Naive B cell (primary cell): ENCODE results near the gene LDB2. TPM values are rescaled to one million over a fixed set of nuclear protein-coding genes. Genes with fewer than 3 reads are reported as not detected.
"Not testable (repeated sequence)": the region's sequence is repeated elsewhere in the genome, so short reads cannot be mapped to it uniquely, and the experiment has no call there.

ENCODE experiments used
- ATAC-seq, 2 donors: fragments of 150-1000 bp; cut with Tn5 transposase; 2 replicates each; pipeline ENCODE4 v1.10.0; 2021; ENCODE audit warnings: low read depth in 2 of 2, mild to moderate bottlenecking in 2 of 2, moderate library complexity in 2 of 2
- DNase-seq: peaks from one replicate; pipeline ENCODE4 v3.0.0; 2022
- H3K27ac Mint-ChIP-seq, 6 donors: one replicate each; pipeline ENCODE4 v1.8.0; 2020 to 2022; ENCODE audit warnings: mild to moderate bottlenecking in 6 of 6, mixed read lengths in 6 of 6, moderate library complexity in 5 of 6, inconsistent platforms in 2 of 6
- H3K27me3 Mint-ChIP-seq, 3 donors: one replicate each; pipeline ENCODE4 v1.8.0; 2021 to 2022; ENCODE audit warnings: mixed read lengths in 3 of 3, mild to moderate bottlenecking in 1 of 3
- H3K36me3 Mint-ChIP-seq, 2 donors: one replicate each; pipeline ENCODE4 v1.8.0; 2020 to 2022; ENCODE audit warnings: mixed read lengths in 2 of 2, inconsistent platforms in 1 of 2, mild to moderate bottlenecking in 1 of 2
- H3K4me1 Mint-ChIP-seq, 3 donors: one replicate each; pipeline ENCODE4 v1.8.0; 2020 to 2022; ENCODE audit warnings: mixed read lengths in 3 of 3, inconsistent platforms in 1 of 3, mild to moderate bottlenecking in 1 of 3, moderate library complexity in 1 of 3
- H3K4me3 Mint-ChIP-seq, 8 donors: one replicate each; pipeline ENCODE4 v1.8.0; 2020 to 2022; ENCODE audit warnings: mild to moderate bottlenecking in 8 of 8, mixed read lengths in 8 of 8, moderate library complexity in 8 of 8, inconsistent platforms in 2 of 8
- H3K9me3 Mint-ChIP-seq, 7 donors: one replicate each; pipeline ENCODE4 v1.8.0; 2020 to 2022; ENCODE audit warnings: mixed read lengths in 7 of 7, mild to moderate bottlenecking in 5 of 7, inconsistent platforms in 2 of 7, moderate library complexity in 1 of 7
- polyA plus RNA-seq, 6 donors: library from polyadenylated mRNA; unstranded; fragments of 300-500 nt; fragmentation: Illumina TruSeq; gene quantifications; one replicate each; pipeline ENCODE4 v1.2.3, GENCODE V29; 2021; ENCODE audit warnings: low read depth in 6 of 6

The LDB2 gene
- not detected for polyA plus RNA-seq

DNA sequence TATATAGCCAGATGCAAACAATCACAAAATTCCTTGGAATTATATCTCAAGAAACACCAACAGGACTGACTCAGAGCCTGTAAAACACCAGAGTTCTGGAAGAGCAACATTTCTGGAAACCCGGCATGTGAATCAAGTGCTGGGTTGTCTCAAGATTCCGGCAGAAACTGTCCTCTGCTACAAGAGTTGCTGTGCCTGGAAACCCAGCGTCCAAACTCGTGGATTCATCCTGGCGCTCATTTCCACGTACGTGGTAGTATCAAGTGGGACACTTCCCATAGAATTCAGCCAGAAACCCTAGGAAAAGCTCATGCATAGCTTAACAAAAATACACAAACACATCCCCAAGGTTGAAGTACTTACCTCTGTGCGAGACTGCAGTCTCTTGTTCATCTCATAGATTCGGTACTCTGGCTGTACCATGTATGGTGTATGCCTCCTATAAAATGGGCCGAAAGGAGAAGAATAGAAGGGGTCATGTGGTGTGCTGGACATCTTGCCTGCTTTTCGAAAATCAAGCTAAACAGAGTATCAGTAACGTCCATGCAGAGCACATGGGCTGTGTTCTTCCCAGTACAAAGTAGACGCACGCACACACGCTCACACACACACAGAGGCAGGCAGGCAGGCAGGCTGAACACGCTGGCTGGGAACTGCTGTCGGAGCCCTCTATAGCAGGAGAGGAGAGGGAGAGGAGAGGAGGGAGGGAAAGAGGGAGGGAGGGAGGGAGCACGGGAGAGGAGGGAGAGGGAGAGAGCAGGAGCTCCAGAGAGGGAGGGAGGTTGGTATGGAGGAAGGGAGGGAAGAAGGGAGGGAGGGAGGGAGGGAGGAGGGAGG is at the start of gene LDB2:
Gene LDB2, minus strand, starts transcription at position 655 of the 837 bp plus-strand sequence.
- Mint-ChIP-seq H3K27me3 (peaks cover 0 to 18% (median 17%) of the 10 kb centered on the region in 3 donors), H3K27ac (no peak within 1 kb of the TSS), H3K4me3 (peak within 1 kb of the TSS in 6 of 8 donors; percentile 1 to 66 (median 20)), H3K36me3 (no peaks in the 10 kb centered on the region), H3K9me3 (no peaks in the 10 kb centered on the region), H3K4me1 (peaks cover 3 to 9% (median 8%) of the 10 kb centered on the region in 3 donors)
- no peak for ATAC-seq
- DNase-seq = no peak

DNA sequence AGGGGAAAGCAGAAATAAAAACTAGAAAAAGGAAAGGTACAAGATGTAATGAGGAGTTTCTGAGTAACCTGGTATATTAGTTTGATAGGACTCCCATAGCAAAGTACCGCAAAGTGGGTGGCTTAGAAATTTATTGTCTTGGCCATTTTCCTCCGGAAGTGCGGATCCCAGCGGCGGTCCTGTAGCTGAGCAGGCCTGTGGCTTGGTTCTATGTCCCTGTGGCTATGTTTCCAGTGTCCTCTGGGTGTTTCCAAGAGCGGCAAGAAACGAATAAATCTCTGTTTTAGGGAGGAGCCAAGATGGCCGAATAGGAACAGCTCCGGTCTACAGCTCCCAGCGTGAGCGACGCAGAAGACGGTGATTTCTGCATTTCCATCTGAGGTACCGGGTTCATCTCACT is 44.0 kb upstream of the LDB2 start:
- Mint-ChIP-seq H3K4me3 (no peak overlapping the region), H3K27ac (no peak overlapping the region), H3K27me3 (no peaks in the 10 kb centered on the region), H3K9me3 (peaks cover 0 to 7% (median 3%) of the 10 kb centered on the region in 7 donors), H3K4me1 (no peaks in the 10 kb centered on the region), H3K36me3 (peaks cover 0 to 7% of the 10 kb centered on the region in 2 donors)
- ATAC-seq (no peak), DNase-seq (no peak)

DNA sequence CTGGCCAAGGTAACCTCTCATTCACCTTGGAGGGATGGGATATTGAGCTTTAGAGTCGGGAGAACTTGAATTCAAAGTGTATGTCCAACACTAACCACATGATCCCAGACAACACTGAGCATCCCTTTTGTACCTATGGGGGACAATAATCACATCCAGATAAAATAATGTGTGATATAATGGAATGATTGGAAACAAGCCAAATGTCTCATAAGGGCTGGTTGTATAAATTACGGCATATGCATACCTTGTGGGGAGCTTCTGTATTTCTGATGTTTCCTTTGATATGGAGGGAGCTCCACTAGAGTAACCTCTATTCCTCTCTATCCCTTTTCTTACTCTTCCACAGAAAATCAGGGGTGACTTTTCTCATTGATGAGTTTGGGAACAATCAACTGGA is 40.7 kb upstream of the LDB2 start:
- H3K36me3 Mint-ChIP-seq = peaks cover 0 to 7% of the 10 kb centered on the region in 2 donors
- H3K27ac Mint-ChIP-seq = no peak overlapping the region
- H3K27me3 Mint-ChIP-seq = peaks cover 0 to 3% (median 0%) of the 10 kb centered on the region in 3 donors
- H3K4me1 Mint-ChIP-seq = no peaks in the 10 kb centered on the region
- ATAC-seq (no peak), DNase-seq (no peak)
- no peak overlapping the region for H3K4me3 Mint-ChIP-seq
- H3K9me3 Mint-ChIP-seq = peaks cover 0 to 10% (median 5%) of the 10 kb centered on the region in 7 donors

DNA sequence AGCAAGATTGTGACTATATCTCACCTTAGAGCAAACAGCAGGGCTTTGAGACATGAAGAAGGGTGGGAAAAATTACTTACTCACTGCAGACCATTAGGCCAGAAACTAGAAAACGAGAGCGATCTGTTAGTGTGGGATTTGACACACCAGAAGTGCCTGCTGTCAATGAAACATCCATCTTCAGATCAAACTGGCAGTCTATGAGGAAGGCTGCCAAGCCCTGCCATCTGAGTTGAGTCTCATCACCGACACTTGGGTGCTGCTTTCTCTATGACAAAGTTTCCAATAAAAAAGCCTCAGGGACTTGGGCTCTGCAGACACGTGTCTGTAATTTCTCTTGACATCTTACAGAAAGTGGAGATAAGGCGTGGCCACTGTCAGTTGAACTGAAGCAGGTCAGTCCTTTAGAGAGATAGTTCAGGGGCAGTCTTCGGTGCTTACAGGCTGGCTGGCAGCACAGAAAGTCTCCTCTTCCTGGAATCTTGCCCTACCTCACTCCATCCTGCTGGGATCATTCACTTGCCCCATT is 40.1 kb upstream of the LDB2 start:
- H3K27ac Mint-ChIP-seq = no peak overlapping the region
- DNase-seq = no peak
- H3K9me3 Mint-ChIP-seq = peaks cover 0 to 13% (median 6%) of the 10 kb centered on the region in 7 donors
- no peak overlapping the region for H3K4me3 Mint-ChIP-seq
- no peak for ATAC-seq
- peaks cover 0 to 3% (median 0%) of the 10 kb centered on the region in 3 donors for H3K27me3 Mint-ChIP-seq
- H3K36me3 Mint-ChIP-seq = peaks cover 0 to 7% of the 10 kb centered on the region in 2 donors
- no peaks in the 10 kb centered on the region for H3K4me1 Mint-ChIP-seq

DNA sequence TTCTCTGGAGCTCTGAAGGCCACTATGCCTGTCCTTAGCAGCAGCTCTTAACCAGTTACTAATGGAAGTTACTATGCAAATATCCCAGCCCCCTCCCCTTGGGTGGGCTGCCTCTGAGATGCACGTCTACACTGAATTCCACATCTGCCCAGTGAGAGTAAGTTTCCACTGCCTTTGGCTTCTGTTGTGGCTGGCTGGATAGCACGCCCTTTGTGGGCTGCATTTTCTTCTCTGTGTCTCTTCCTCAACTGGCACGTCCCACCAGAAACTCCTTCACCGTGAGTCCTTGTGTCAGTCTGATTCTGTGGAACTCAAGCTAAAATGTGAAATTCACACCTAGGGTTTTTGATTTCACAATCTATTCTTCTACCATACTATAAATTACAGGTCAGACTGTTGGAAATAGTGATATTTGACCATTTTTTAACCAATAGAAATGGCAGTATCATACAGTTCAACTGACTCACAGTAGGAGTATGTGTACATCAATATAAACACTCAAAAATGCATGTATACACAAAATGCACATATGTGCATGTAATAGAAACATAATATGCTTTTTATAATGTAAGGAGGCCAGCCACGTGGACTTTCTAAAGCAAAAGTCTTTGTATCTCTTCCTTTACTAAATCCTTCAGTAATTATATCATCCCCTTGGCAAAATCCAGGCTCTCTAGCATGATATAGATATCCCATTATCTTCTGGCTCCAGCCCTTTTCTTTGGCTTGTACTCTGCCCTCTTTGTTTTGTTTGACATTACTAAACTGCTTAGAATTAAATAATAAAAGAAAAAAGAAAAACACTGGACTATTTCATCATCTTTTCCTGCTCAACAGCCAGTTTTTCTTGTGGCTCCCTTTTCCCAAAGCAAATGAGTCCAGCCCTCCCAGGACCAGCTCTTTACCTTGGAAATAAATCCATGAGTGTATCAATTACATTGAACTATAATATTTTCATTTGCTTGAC is 33.2 kb upstream of the LDB2 start:
- Mint-ChIP-seq H3K9me3 (peaks cover 0 to 14% (median 3%) of the 10 kb centered on the region in 7 donors), H3K4me1 (no peaks in the 10 kb centered on the region), H3K36me3 (peaks cover 0 to 5% of the 10 kb centered on the region in 2 donors), H3K4me3 (no peak overlapping the region), H3K27ac (no peak overlapping the region), H3K27me3 (peaks cover 0 to 8% (median 7%) of the 10 kb centered on the region in 3 donors)
- DNase-seq = no peak
- no peak for ATAC-seq

DNA sequence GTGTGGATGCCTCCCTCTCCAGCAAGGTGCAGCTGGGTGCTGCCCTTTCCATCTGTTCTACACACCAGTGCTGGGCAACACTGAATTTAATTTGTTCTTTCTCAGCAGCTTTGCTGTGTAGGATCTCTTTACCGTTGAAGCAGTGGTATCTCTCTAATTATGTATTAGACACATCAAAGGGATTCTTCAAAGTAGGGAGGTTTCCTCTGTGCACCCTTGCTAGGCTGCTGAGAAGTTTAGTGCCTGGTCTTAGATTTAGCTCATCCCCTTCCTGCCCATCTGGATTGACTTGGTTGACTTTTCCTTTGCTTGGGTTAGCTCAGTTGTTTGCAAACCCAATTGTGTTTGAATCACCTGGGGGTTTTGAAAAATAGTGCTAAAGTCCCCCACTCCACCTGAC is 27.8 kb upstream of the LDB2 start:
- H3K4me3 Mint-ChIP-seq = no peak overlapping the region
- no peak overlapping the region for H3K27ac Mint-ChIP-seq
- H3K9me3 Mint-ChIP-seq = no peaks in the 10 kb centered on the region
- no peaks in the 10 kb centered on the region for H3K36me3 Mint-ChIP-seq
- no peak for ATAC-seq
- H3K27me3 Mint-ChIP-seq = peaks cover 0 to 24% (median 5%) of the 10 kb centered on the region in 3 donors
- no peak for DNase-seq
- no peaks in the 10 kb centered on the region for H3K4me1 Mint-ChIP-seq

DNA sequence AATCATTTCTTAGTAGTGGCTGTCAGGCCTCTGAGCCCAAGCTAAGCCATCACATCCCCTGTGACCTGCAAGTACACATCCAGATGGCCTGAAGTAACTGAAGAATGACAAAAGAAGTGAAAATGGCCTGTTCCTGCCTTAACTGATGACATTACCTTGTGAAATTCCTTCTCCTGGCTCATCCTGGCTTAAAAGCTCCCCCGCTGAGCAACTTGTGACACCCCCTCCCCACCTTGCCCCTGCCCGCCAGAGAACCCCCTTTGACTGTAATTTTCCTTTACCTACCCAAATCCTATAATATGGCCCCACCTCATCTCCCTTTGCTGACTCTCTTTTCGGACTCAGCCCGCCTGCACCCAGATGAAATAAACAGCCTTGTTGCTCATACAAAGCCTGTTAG is 20.3 kb upstream of the LDB2 start:
- not testable (repeated sequence) for H3K27me3 Mint-ChIP-seq, H3K4me3 Mint-ChIP-seq, H3K27ac Mint-ChIP-seq

DNA sequence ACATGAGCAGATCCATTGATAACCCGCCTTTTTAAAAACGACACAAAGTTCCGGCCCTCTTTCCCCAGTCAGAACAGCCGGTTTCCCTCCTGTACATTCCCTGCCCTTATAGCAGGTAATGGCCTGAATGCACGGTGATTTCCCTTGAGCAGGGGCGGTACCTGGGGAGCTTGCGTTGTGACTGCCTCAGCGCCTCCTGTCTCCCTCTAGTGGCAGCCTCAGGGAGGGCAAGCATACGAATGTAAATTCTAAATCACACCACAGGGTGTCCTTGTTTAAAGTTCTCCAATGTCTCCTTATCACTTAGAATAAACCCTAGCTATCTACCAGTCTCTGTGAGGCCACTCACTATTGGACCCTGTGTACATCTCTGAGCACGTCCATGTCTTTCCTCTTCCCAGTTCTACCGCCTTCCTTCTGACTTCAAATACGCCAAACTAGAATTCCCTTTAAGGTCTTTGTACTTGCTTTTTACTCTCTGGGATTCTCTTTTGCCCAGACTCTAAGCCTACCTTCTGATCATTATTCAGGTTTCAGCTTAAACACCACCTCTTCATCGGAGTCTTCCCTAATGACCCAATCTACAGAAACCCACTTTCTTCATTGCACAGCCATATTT is 18.4 kb upstream of the LDB2 start:
- H3K9me3 Mint-ChIP-seq = peaks cover 0 to 6% (median 0%) of the 10 kb centered on the region in 7 donors
- H3K27me3 Mint-ChIP-seq = no peaks in the 10 kb centered on the region
- no peak overlapping the region for H3K4me3 Mint-ChIP-seq
- DNase-seq (peak; percentile 25), ATAC-seq (peak; percentile 27 to 60)
- no peaks in the 10 kb centered on the region for H3K36me3 Mint-ChIP-seq
- no peak overlapping the region for H3K27ac Mint-ChIP-seq
- no peaks in the 10 kb centered on the region for H3K4me1 Mint-ChIP-seq

More for the DNA sequence above, 20.3 kb upstream of the LDB2 start:
- not testable (repeated sequence) for H3K9me3 Mint-ChIP-seq, ATAC-seq, H3K4me1 Mint-ChIP-seq, DNase-seq, H3K36me3 Mint-ChIP-seq

DNA sequence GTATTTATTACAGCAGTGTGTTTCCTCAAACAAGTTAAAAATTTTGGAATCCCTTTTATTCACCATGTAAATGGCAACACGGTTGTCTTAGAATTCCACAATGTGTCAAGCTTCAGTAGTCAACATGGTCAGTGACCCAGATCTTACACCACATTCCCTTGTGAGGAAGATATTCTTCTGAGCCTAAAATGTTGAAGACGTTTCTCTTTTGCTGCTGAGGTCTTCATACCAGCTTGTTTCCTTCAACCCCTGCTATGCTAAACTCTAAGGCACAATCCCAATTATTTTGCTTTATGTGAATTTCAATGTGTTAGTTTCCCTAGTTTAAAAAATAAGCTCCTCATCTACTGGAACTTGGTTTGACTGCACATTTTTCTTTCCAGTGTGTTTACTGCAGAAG is 17.6 kb upstream of the LDB2 start:
- ATAC-seq = no peak
- H3K27ac Mint-ChIP-seq = no peak overlapping the region
- DNase-seq = no peak
- no peaks in the 10 kb centered on the region for H3K4me1 Mint-ChIP-seq
- H3K27me3 Mint-ChIP-seq = no peaks in the 10 kb centered on the region
- no peaks in the 10 kb centered on the region for H3K36me3 Mint-ChIP-seq
- H3K4me3 Mint-ChIP-seq = no peak overlapping the region
- H3K9me3 Mint-ChIP-seq = peaks cover 0 to 6% (median 0%) of the 10 kb centered on the region in 7 donors

DNA sequence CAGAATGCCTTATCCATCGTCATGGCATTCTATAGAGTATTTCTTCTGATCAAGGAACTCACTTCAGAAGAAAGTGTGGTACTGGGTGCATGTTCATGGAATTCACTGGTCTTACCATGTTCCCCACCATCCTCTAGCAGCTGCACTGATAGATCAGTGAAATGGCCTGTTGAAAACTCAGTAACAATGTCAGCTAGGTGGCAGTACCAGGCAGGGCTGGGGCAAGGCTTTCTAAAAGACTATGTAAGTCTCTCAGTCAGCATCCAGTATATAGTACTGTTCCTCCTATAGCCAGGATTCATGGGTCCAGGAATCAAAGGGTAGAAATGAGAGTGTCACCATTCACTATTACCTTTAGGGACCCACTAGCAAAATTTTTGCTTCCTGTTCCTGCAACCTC is 15.8 kb upstream of the LDB2 start:
- Mint-ChIP-seq H3K4me3 (no peak overlapping the region), H3K4me1 (no peaks in the 10 kb centered on the region), H3K27ac (no peak overlapping the region), H3K36me3 (no peaks in the 10 kb centered on the region), H3K27me3 (no peaks in the 10 kb centered on the region), H3K9me3 (peaks cover 0 to 6% (median 0%) of the 10 kb centered on the region in 7 donors)
- ATAC-seq = no peak
- no peak for DNase-seq

DNA sequence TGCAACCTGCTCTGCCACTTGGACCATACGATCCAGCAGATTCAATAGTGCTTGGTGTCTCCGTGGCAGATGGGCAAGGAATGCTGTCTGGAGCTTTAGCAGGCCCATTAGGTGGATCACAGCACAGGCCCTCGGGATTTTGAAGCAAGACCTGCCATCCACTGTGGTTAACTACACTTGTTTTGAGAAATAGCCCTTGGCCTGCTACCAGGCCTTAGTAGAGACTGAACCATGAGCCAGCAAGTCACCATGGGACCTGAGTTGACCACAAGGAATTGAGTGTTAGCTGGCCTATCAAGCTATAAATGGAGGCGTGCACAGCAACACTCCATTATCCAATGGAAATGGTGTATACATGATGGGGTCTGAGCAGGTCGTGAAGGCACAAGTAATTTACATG is 14.5 kb upstream of the LDB2 start:
- Mint-ChIP-seq H3K27me3 (no peaks in the 10 kb centered on the region), H3K4me1 (no peaks in the 10 kb centered on the region), H3K36me3 (no peaks in the 10 kb centered on the region), H3K9me3 (peaks cover 0 to 6% (median 0%) of the 10 kb centered on the region in 7 donors), H3K27ac (no peak overlapping the region), H3K4me3 (no peak overlapping the region)
- DNase-seq = no peak
- no peak for ATAC-seq

DNA sequence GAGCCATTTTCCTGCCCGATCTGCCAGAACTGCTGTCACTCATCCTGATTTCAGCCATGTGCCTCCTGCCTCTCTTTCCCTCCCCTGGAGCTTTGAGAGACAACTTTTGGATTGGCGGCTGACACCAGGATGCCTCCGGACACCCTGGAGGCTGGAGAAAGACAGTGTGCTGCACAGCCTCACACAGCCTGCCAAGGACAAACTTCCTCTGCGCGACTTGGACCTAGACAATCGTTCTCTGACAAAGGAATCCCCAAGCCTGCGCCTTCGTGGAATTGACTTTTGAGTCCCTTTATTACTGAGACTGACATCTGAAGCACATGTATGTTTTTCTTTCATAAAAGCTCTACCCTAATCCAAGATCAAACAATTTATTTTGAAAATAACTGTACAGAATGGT is 10.8 kb upstream of the LDB2 start:
- Mint-ChIP-seq H3K27ac (peak overlapping the region in 1 of 6 donors; percentile 59), H3K4me1 (no peaks in the 10 kb centered on the region), H3K36me3 (no peaks in the 10 kb centered on the region), H3K9me3 (peaks cover 0 to 2% (median 0%) of the 10 kb centered on the region in 7 donors), H3K4me3 (no peak overlapping the region), H3K27me3 (peaks cover 0 to 3% (median 0%) of the 10 kb centered on the region in 3 donors)
- ATAC-seq (no peak), DNase-seq (no peak)
